Mucosa of gallbladder (tissue), 1 donor: ENCODE data around the gene SPRED2. TPM values are rescaled to one million over a fixed set of nuclear protein-coding genes. Genes with fewer than 3 reads are reported as not detected.

Experiments used
- DNase-seq: peaks from one replicate; pipeline ENCODE4 v3.0.0-alpha.2; 2020; ENCODE audit warnings: low spot score
- total RNA-seq: library from RNA; stranded (reverse); gene quantifications from one replicate; pipeline ENCODE4 v1.2.1, GENCODE V29; 2021
- donor health status: DM: no; HTN: no; CAD: no.

Gene SPRED2
- total RNA-seq, 1 donor from 2014 or later, result 34.7 TPM

DNA sequence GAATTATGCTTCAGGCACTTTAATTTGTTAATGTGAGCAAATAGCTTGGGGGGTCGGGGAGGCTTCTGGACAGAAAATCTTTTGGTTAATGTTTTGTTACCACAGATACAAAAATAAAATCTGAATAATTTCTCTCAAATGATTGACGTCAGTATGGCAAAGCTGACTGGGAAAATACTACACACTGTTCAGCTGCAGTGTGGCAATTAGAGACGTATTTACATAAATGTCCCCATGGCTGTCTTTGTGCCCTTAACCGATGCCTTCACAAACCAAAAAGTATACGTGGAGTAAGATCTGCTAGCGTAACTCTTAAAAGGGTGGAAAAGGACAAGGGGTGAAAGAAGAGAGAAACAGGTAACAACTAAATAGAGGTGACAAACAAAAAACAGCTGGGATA lies 121.3 kb downstream of the SPRED2 start:
- no peak for DNase-seq

DNA sequence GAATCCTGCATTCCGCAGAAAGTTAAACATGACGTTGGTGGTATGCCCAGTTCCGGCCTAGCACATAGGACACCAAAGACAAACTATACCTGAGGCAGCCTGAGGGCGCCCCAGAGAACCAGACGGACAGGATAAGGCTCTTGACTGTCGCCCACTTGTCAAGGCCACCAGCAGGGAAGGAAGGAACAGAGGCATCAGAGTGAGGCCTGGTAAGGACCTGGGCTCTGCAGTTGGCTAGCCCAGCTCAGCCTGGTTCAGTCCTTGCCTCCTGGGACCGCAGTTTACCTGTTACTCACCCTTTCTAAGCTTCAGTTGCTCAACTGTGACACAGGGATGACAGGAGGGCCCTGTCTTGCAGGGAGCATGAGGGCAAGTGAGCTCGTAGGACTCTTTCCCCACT lies 122.7 kb downstream of the SPRED2 start:
- no peak for DNase-seq

DNA sequence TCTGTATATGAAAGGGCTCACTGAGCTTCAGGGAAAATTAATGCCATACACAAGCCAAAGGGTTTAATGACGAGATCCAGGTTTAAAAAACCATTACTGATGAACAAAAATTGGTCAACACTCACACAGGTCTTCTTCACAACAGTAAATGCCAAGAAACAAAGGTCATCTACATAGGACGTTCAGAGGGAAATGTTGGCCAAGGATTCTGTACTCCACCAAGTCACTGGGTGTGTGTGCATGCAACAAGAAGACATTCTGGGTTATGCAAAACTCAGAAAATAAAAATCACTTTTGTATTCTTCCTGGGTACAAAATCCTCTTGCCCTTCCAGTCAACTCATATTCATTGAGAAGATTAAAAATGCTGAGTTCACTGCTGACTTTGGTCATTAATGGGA lies 126.5 kb downstream of the SPRED2 start:
- DNase-seq, result no peak

DNA sequence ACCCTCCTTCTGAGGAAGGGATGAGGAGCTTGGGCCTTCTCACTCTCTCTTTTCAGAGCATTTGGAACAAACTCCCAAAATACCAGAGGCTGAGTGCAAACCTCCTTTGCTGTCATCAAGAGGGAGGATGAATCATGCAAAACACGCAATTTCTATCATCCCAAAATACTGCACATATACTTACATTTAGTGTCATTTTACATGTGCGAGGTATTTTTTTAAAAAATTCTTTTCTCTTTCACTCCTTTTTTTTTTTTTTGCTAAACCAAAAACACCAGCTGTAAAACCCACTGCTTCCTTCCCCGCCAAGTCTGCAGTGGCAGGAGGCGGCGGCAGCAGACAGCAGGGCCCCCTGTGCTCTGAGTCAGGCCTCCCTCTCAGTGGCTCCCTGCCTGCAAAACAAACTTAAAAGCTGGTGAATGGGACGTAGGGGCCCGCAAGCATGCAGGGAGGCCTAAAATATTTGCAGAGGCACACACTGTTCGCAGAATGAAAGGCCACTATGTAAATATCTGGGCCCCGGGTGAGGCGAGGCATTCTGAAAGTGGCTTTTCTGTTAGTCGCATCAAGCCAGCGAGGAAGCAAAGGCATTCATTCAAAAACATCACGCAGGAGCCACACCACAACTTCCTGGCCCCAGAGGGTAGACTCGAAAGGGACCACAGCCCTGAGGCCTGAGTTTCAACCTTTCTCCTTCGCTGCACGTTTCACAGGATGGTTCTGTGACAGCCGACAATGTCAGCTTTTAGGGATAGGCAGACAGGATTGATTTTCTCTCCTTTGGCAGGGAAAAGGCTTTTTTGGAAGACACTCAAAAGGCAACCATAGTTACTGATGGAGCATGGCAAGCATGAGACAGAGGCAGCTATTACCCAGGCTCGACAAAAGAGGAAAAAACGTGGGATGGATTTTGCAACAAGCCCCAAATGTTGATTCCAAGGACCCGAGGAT lies 131.4 kb downstream of the SPRED2 start:
- DNase-seq, result peak; percentile 31

DNA sequence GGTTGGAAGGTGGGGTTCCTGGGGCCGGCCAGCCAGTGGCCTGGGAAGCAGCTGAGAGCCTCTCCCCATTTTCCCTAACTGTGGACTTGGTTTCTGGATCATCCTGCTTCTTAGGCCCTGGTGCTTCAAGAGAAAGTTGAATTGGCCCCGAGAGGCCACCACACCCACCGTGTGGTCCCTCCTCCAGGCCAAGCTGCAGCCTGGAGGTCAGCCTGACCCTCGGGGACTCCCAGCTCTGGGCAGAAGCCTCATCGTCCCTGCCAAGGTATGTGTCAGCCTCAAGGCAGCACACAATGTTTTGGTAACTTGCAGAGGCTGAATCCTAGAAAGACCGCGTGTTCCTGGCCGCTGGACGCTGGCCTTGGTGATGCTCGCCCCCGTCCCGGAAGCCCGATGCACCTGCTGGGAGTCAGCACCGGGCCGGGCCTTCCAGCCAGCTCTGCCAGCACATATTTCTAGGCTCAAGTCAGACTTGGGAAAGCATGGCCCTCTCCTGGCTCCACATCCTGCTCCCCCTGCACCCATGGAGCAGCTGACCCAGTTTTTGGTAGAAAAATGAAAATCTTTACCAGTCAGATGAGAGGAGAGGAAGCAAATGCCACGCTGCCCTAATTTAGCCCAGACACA lies 132.2 kb downstream of the SPRED2 start:
- DNase-seq, result peak; percentile 51

DNA sequence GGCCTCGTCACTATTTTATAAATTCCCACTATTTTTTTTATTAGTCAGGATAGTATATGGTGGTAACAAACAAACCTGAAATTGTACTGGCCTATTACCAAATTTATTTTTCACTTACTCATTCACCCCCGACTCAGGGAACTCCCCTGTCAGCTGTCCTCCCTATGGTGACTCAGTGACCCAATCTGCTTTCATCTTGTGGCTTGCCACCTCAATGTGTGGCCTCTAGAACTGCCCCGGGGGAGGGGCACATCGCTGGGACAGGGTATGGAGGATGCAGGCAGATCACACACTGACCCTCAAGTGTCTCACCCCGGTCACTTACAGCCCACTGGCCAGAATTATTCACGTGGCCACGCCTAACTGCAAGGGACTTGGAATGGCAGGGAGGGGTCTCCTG lies 133.2 kb downstream of the SPRED2 start:
- no peak for DNase-seq

DNA sequence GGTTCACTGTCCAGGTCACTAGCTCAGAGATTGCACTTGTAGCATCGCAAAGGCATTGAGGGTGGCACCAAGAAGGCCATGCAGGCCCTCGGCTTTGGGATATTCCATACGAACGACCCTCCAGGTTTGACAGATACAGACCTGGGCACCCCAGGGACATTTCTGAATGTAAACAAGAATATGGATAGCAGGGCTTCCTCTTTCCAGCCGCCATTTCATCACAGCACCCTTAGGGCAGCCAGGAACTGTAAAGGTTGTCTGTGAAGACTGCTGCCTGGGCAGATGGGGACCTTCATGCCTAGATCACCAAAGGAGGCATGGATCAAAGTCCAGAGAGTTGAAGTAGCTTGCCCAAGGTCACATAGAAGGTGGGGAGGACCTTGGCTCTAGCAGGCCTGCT lies 134.3 kb downstream of the SPRED2 start:
- no peak for DNase-seq

DNA sequence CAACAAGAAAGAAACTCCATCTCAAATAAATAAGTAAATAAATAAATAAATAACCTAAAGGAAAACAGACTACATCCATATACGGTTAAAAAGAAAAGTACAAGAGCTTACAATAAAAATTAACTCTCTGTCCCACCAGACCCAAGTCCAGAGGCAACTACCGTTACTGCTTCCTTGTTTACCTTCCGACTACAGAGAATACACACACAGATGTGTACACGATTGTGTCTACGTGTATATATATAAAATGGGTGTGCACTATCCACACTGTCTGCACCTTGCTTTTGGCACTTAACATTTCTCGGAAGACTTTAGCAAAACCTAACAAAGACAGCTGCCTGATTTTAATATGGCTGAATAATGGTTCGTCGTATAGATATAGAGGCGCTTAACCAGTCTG lies 134.9 kb downstream of the SPRED2 start:
- no peak for DNase-seq

DNA sequence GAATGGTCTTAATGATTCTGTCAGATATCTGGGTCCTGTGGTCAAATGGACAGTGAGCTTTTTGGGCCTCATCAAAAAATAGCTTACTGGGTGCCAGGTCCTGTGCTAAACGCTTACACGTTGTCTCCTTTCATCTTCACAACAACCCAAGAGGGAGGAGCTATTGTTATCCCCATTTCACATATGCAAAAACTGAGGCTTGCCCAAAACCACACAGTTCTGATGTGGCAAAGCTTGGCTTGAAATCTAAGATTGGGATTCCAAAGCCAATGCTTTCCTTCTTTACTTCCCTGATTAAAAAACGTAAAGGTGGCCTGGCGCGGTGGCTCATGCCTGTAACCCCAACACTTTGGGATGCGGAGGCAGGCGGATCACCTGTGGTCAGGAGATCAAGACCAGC lies 135.4 kb downstream of the SPRED2 start:
- no peak for DNase-seq

DNA sequence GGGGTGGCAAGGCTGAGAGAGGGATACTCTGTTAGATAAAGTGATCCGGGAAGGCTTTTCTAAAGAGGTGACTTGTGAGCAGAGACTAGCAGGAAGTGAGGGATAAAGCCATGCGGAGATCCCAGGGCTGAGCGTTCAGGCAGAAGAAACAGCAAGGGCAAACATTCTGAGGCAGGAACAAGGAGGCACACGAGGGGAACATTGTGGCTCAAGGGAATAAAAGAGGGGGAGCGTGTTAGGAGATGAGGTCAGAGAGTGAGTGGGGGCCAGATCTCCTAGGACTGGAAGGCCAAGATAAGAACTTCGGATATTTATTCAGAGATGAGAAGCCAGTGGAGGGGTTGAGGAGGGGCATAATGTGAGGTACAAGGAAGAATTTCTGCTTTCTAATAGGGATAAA lies 137.7 kb downstream of the SPRED2 start:
- no peak for DNase-seq

DNA sequence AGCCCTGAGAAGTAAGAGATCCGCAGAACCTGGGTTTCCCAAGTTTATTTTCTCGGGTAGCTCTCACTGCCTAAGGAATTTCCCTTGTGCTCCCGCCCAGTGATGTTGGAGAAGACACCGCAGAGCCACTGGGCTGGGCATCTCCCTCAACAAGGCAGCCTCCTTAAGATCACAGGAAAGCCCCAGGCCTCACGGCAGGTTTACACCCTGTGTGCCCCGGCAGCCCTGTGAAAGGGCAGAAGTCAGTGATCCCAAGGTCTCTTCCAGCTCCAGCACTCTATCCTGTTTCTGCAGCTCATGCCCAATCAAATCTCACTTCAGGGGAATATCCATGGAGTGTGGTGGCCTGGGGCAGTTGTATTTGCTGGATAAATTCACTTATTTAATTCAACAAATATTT lies 138.3 kb downstream of the SPRED2 start:
- no peak for DNase-seq

DNA sequence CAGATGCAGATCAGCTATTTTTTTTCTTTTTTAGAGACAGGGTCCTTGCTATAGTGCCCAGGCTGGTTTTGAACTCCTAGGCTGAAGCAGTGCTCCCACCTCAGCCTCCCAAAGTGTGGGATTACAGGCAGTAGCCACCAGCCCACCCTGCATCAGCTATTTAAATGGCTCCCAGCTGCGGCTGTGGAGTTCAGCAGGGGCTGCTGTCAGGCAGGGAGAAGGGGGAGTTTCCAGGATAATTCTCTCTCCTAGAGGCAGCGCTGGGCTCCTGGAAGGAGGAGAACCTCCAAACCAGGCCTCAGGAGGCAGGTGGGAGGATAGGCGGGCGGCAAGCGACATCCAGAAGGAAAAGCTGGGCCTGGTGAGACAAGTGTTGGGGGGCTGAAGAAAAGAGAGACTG lies 139.0 kb downstream of the SPRED2 start:
- no peak for DNase-seq

DNA sequence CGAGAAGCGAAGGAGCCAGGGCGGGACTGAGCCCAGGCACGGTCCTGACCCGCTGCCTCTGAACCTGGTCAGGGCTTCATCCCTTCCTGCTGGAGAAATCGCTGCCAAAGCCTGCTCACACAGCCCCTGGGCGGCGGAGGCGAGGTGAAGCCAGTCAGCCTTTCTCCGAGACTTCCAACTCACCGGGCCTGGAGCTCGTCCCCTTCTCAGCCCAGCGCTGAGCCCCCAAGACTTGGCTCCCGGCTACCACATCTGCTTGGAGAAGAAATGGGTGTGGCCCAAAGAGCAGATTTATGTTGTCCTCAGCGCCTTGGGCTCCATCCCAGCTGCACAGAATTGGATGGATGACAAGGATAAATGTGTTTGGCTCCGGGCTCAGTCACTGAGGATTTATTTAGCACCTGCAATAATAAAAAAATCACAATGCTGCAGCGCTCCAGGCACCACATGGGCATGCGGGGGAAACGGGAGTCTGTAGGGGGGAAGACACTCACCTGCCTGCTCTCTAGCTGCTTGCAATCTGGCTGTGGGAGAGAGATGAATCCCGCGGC lies 139.9 kb downstream of the SPRED2 start:
- DNase-seq, result no peak

DNA sequence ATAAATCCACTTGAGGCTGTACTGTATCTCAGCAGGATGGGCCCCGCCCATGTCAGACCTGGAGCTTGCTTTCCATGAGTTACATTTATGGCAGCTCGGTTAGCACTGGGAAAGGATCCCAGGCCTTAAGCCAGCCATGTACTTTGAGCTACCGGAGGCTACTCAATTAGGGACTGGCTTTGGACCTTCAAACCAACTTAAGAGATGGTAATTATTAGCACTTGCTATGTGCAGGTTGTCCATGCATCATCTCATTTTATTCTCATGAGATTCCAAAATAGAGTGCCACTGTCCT lies 140.3 kb downstream of the SPRED2 start:
- no peak for DNase-seq

DNA sequence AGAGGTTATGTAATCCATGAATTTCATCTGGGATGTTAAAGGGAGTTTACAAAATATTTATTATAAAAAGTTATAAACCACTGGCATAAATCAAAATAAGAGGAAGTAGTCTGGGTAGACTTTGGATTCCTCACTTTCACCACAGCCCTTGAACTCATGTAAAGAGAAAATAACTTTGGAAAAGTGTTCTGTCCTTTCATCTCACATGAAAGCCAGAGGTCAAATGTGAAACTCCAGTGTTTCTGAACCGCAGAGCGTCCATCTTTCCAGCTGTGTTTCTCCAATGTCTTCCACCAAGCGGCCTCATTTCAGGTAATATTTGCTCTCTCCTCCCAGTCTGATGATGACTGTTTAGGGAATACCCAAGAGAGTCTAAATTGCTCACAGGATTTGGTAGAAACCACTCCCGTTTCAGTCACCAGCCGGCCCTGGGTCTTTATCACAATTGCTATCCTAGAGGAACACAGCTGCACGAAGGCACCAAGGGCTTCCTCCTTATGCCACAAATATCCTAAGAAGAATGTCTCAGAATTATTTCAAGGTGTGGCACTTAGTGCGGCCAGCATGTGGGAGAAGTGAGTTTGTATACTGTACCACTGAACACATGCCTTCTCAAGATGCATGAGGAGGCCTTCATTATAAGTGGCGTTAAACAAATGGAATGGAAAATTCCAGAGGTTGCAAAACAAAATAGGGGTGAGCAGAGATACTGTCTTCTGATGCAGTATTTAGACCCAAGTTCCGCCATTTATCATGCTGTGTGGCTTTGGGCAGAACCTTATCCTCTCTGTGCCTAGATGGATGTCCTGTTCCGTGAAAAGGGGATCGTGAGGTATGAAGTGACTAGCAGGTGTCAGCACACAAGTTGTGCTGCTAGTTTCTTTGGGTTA lies 140.9 kb downstream of the SPRED2 start:
- no peak for DNase-seq

DNA sequence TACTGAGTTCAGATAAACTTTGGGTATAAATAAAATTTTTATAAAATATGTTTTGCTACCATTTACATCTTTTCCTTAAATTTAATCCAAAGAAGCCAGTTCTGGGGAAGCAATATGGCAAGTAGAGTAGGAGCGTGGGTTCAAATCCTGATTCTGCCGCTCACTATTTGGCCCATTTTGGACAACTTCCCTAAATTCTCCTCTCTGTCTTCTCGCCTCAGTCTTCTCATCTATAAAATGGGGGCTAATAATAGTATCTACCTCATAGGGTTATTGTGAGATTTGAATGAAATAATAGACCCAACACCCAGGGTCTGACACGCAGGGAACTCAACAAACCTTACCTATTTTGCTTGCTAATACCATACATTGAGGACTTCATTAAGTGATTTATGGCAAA lies 145.0 kb downstream of the SPRED2 start:
- DNase-seq, result no peak

DNA sequence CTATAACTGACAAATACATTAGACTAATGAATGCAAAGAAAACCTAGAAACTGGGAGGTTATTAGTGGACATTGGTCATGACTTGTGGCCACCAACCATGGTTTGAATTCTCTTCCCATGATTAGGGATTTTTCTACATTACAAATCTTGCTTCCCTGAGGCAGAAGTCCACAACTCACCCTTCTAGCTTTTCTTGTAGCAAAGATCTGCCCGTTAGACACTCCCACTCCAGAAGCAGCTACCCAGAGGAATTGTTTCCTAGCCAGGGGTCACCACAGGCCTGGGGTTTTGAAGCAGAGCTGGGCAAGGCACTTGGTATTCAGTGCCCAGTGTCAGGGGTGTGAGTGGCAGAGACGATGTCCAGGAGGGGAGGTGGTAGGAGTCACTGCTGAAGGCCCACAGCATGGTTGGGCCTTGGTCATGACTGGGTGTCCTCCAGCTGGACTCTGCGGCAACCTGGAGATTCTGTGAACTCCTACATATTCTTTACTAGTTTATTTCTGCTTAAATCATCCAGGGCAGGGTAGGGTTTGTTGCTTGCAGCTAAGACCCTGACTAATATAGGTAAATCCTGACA lies 149.8 kb downstream of the SPRED2 start:
- no peak for DNase-seq

DNA sequence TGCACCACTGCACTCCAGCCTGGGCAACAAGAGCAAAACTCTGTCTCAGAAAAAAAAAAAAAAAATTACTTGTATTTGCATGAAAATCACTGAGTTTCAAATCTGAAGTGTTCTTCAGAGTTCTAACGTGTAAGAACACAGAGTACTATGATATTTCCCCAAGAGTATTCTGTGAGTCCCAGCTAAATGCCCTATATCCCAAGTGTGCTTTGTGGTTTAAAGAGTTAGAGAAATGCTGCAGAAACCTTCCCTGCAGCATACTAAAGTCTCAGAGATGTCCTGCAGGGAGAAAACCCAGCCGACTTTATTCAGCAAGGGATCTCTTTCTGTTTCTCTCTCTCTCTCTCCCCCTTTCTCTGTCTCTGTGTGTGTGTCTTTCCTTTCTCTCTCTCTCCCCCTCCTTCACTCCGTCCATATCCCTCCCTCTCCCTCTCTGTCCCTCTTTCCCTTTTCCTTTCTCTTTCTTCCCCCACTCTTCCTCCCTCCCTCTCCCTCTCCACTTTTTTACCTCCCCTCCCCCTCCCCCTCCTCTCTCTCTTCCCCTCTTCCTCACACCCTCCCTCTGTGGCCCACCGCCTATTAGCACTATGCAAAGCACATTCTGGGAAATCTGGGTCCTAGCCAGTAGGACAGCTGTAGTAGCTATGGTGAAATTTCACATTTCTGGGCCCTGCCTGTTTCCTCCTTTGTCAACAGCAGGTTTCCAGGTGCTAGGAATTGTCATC lies 150.6 kb downstream of the SPRED2 start:
- DNase-seq, result no peak

DNA sequence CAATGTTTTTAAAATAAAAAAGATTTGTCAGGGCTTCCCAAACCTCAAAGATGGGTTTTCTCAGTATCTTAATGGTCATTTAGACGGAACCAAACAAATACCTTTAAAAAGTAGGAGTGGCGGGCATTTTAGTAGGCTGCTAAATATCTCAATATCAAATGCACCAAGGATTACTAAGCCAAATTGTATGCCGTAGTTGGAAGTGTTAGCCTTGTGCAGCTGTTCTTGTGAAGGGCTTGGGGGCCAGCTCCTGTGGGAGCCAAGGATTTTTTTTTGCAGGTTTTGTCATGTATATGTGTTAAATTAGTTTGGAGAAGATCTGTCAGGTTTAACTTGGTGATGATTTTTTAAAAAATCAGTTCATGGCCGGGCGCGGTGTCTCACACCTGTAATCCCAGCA lies 152.6 kb downstream of the SPRED2 start:
- DNase-seq, result no peak

DNA sequence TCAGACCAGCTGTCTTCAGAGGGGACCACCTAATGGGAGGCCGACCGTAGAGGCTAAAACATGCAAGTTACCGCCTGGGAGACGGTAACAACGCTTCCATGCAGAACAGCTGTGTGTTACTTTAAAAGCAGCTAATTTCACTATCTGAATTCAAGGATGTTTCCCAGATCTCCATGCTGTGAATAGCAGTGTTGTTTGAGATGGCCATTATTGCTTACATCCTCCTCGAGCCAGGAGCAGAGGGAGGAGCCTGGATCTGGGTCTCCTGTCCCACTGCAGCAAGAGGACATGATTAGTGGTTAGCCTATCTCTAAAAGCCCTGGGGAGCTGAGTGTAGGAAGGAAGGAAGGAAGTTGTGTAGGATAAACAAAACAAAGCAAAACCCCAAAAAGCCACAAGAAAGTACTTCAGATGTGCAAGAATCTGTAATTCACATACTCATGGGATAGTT lies 153.8 kb downstream of the SPRED2 start:
- no peak for DNase-seq
